Left renal pelvis (tissue), 4 donors: ENCODE measurements around the gene RASGEF1B. TPM values are rescaled to one million over a fixed set of nuclear protein-coding genes. Genes with fewer than 3 reads are reported as not detected.

Experiments used
- DNase-seq, 4 donors: peaks; one replicate each; pipeline ENCODE4 v3.0.0-alpha.2; 2013; ENCODE audit warnings: low read depth in 4 of 4, low spot score in 3 of 4
- polyA plus RNA-seq, 4 donors: library from polyadenylated mRNA; unstranded; fragments of 120-200 nt; gene quantifications; one replicate each; pipeline ENCODE4 v1.2.1, GENCODE V29; 2013; ENCODE audit not compliant: insufficient read length in 4 of 4

The RASGEF1B gene
- polyA plus RNA-seq, 4 donors = 12.1 to 24.4 (median 13.0) TPM

GRCh38 chr4:81468678-81469077 lies 3.0 kb downstream of the RASGEF1B start:
- no peak for DNase-seq

GRCh38 chr4:81467672-81467964 lies 4.1 kb downstream of the RASGEF1B start:
- no peak for DNase-seq

- DNase-seq = peak in 2 of 4 donors; percentile 51 to 58
Measured at GRCh38 chr4:81466841-81467671, 4.7 kb downstream of the RASGEF1B start.

GRCh38 chr4:81465406-81466340 lies 6.0 kb downstream of the RASGEF1B start:
- DNase-seq = no peak

GRCh38 chr4:81460834-81461233 lies 10.9 kb downstream of the RASGEF1B start:
- no peak for DNase-seq

- no peak for DNase-seq
Measured at GRCh38 chr4:81460191-81460701, 11.5 kb downstream of the RASGEF1B start.

- DNase-seq = no peak
Measured at GRCh38 chr4:81459228-81459627, 12.5 kb downstream of the RASGEF1B start.

GRCh38 chr4:81457921-81458520 lies 13.7 kb downstream of the RASGEF1B start:
- no peak for DNase-seq

GRCh38 chr4:81457345-81457744 lies 14.4 kb downstream of the RASGEF1B start:
- no peak for DNase-seq

GRCh38 chr4:81455897-81456296 lies 15.8 kb downstream of the RASGEF1B start:
- DNase-seq = no peak

GRCh38 chr4:81454948-81455347 lies 16.8 kb downstream of the RASGEF1B start:
- no peak for DNase-seq

- DNase-seq = no peak
Measured at GRCh38 chr4:81454499-81454898, 17.2 kb downstream of the RASGEF1B start.

GRCh38 chr4:81453024-81453423 lies 18.7 kb downstream of the RASGEF1B start:
- no peak for DNase-seq

- no peak for DNase-seq
Measured at GRCh38 chr4:81452452-81453006, 19.2 kb downstream of the RASGEF1B start.

- no peak for DNase-seq
Measured at GRCh38 chr4:81449015-81449414, 22.7 kb downstream of the RASGEF1B start.

- no peak for DNase-seq
Measured at GRCh38 chr4:81447566-81448229, 24.0 kb downstream of the RASGEF1B start.

- DNase-seq = no peak
Measured at GRCh38 chr4:81446634-81447033, 25.1 kb downstream of the RASGEF1B start.

- no peak for DNase-seq
Measured at GRCh38 chr4:81445196-81445595, 26.5 kb downstream of the RASGEF1B start.

- DNase-seq = no peak
Measured at GRCh38 chr4:81442484-81443085, 29.1 kb downstream of the RASGEF1B start.

GRCh38 chr4:81440949-81441348 lies 30.8 kb downstream of the RASGEF1B start:
- DNase-seq = no peak
